HG03280 (cell line): ENCODE measurements around the gene GATAD2A.

Source experiments
- ATAC-seq: cut with Tn5 transposase; IDR thresholded peaks from one replicate; pipeline ENCODE4 v1.9.1; 2021; ENCODE audit warnings: mild to moderate bottlenecking, moderate library complexity; ENCODE audit not compliant: unreplicated experiment

Gene GATAD2A

GRCh38 chr19:19418555-19419260, 13.2 kb downstream of the GATAD2A start:
- no peak for ATAC-seq

GRCh38 chr19:19420570-19421298, 15.3 kb downstream of the GATAD2A start:
- no peak for ATAC-seq

GRCh38 chr19:19421299-19421696, 15.8 kb downstream of the GATAD2A start:
- no peak for ATAC-seq

- ATAC-seq, result no peak
Observed at GRCh38 chr19:19422156-19422555, 16.7 kb downstream of the GATAD2A start.

- no peak for ATAC-seq
Observed at GRCh38 chr19:19423322-19423721, 17.8 kb downstream of the GATAD2A start.

GRCh38 chr19:19425170-19425875, 19.8 kb downstream of the GATAD2A start:
- no peak for ATAC-seq

GRCh38 chr19:19426216-19426615, 20.7 kb downstream of the GATAD2A start:
- ATAC-seq, result no peak

GRCh38 chr19:19426799-19427198, 21.3 kb downstream of the GATAD2A start:
- ATAC-seq, result no peak

GRCh38 chr19:19427302-19427701, 21.8 kb downstream of the GATAD2A start:
- ATAC-seq, result no peak

- no peak for ATAC-seq
Observed at GRCh38 chr19:19427944-19428343, 22.5 kb downstream of the GATAD2A start.

- ATAC-seq, result no peak
Observed at GRCh38 chr19:19428746-19429145, 23.3 kb downstream of the GATAD2A start.

- ATAC-seq, result no peak
Observed at GRCh38 chr19:19429361-19429760, 23.9 kb downstream of the GATAD2A start.

GRCh38 chr19:19432732-19433131, 27.3 kb downstream of the GATAD2A start:
- ATAC-seq, result no peak

- ATAC-seq, result no peak
Observed at GRCh38 chr19:19433666-19434213, 28.3 kb downstream of the GATAD2A start.

GRCh38 chr19:19434483-19435045, 29.1 kb downstream of the GATAD2A start:
- no peak for ATAC-seq

- ATAC-seq, result no peak
Observed at GRCh38 chr19:19436137-19436691, 30.7 kb downstream of the GATAD2A start.

- no peak for ATAC-seq
Observed at GRCh38 chr19:19438366-19439175, 33.1 kb downstream of the GATAD2A start.

- no peak for ATAC-seq
Observed at GRCh38 chr19:19439176-19439482, 33.7 kb downstream of the GATAD2A start.

GRCh38 chr19:19443283-19443682, 37.8 kb downstream of the GATAD2A start:
- no peak for ATAC-seq
